Tibial nerve (tissue), 3 donors: ENCODE measurements around the gene INPP5A.

Experiments
- POLR2A ChIP-seq, 2 donors: fragments of 450-650 bp; IDR thresholded peaks; one replicate each; pipeline ENCODE4 v1.6.1; 2017; ENCODE audit warnings: antibody characterized with exemption in 2 of 2, mild to moderate bottlenecking in 2 of 2, moderate library complexity in 2 of 2
- TF ChIP-seq, protein P1 (sequence below), 5 experiments: fragments of 200-600 bp in 3 of 5; fragments of 450-650 bp in 2 of 5; sonication (generic) in 3 of 5; IDR thresholded peaks; one replicate each; pipeline ENCODE4 v1.5.1; 2016 to 2019; ENCODE audit warnings: antibody characterized with exemption in 5 of 5, mild to moderate bottlenecking in 3 of 5, moderate library complexity in 2 of 5

DNA sequence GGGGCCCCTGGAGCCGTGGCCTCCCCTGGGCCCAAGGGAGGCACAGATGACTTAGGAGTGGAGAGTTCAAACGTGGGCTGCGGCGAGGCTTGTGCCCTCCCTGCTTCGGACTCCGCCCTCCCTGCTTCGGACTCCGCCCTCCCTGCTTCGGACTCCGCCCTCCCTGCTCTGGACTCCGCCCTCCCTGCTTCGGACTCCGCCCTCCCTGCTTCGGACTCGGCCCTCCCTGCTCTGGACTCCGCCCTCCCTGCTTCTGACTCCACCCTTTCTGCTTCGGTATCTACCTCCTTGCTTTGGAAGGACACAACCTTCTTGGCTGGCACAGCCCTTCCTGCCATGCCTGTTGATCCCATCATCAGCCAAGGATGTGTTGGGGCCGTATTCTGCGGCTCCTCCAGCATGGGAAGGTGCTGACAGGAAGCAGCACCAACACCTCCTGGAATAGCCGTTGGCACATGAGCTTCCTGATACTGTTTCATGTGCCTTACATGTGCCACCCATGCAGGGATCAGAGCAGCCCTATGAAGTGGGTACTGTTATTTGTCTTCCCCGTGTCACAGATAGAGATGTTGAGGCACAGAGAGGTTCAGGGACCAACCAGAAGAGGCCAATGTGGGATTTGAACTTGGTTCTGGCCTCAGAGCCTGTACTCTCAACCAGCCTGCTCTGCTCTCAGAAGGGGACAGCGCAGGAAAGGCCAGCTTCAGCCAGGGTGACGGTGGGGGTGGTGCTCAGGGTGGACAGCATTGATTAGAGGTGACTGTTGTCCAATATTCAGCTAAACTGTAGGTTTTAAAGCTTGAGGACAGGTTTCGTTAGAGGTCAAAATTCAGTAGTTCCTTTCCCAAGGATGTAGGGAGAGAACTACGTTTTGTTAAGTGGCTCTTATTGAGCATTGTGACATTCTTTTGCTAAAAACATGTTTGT lies 133.9 kb downstream of the INPP5A start:
- TF ChIP-seq, protein P1, sequence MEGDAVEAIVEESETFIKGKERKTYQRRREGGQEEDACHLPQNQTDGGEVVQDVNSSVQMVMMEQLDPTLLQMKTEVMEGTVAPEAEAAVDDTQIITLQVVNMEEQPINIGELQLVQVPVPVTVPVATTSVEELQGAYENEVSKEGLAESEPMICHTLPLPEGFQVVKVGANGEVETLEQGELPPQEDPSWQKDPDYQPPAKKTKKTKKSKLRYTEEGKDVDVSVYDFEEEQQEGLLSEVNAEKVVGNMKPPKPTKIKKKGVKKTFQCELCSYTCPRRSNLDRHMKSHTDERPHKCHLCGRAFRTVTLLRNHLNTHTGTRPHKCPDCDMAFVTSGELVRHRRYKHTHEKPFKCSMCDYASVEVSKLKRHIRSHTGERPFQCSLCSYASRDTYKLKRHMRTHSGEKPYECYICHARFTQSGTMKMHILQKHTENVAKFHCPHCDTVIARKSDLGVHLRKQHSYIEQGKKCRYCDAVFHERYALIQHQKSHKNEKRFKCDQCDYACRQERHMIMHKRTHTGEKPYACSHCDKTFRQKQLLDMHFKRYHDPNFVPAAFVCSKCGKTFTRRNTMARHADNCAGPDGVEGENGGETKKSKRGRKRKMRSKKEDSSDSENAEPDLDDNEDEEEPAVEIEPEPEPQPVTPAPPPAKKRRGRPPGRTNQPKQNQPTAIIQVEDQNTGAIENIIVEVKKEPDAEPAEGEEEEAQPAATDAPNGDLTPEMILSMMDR (IDR thresholded peaks at IDR 0.05) = no peak
- TF ChIP-seq POLR2A (IDR thresholded peaks at IDR 0.05) = no peak
